ENCODE results near the gene TOR2A.

DNA sequence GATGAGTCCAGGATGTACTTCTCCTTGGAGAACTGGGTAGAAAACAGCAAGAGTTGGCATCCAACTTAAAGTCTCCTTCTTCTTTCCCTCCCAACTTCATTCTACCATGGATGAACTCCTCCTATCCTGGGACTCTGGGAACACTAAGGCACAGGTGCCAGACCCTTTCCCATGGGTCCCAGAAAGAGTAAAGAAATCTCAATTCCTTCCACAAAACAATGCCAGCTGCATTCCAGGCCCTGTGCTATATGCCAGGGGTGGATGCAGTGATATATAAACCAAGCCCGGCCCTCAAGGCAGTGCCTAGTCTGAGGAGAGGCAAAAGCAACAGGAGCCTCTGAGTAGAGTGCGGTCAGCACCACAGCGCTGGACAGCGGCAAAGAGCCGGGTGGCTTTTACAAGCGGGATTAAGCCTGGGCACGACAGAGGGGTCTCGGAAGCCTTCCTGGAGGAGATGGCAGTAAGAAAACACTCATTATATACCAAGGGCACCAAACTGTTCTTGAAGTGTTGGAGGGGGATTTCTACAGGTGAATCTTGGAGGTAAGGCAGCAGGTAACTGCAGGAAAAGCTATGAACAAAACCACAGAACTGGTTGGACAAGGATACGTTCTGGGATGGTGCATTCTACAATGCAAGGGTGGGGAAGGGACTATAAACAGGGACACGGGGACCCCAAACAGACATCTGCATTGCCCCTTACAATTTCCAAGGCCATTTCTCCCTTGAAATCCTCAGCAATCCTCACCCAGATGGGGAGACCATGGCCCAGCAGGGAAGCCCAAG is 16.4 kb upstream of the TOR2A start:
- TF ChIP-seq, protein P1, sequence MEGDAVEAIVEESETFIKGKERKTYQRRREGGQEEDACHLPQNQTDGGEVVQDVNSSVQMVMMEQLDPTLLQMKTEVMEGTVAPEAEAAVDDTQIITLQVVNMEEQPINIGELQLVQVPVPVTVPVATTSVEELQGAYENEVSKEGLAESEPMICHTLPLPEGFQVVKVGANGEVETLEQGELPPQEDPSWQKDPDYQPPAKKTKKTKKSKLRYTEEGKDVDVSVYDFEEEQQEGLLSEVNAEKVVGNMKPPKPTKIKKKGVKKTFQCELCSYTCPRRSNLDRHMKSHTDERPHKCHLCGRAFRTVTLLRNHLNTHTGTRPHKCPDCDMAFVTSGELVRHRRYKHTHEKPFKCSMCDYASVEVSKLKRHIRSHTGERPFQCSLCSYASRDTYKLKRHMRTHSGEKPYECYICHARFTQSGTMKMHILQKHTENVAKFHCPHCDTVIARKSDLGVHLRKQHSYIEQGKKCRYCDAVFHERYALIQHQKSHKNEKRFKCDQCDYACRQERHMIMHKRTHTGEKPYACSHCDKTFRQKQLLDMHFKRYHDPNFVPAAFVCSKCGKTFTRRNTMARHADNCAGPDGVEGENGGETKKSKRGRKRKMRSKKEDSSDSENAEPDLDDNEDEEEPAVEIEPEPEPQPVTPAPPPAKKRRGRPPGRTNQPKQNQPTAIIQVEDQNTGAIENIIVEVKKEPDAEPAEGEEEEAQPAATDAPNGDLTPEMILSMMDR (IDR thresholded peaks at IDR 0.05) = no peak
- TF ChIP-seq POLR2A (IDR thresholded peaks at IDR 0.05) = no peak

All from esophagus squamous epithelium (tissue), 4 donors.